Transverse colon (tissue), 4 donors: ENCODE data around the gene CDC16. TPM values are rescaled to one million over a fixed set of nuclear protein-coding genes. Genes with fewer than 3 reads are reported as not detected.

ENCODE experiments used
- DNase-seq: peaks from one replicate; pipeline ENCODE4 v3.0.0-alpha.2; 2019
- H3K27ac ChIP-seq, 4 donors: fragments of 200-600 bp; sonication (generic); 2 replicates each; pipeline ENCODE4 v1.5.1; 2016 to 2018; ENCODE audit warnings: inconsistent platforms in 4 of 4
- H3K27me3 ChIP-seq: fragments of 200-600 bp; sonication (generic); 2 replicates; pipeline ENCODE4 v1.5.1; 2017; ENCODE audit warnings: inconsistent platforms
- H3K36me3 ChIP-seq, 4 donors: fragments of 200-600 bp; sonication (generic); 2 replicates each; pipeline ENCODE4 v1.5.1; 2017 to 2019; ENCODE audit warnings: inconsistent platforms in 4 of 4
- H3K4me1 ChIP-seq, 4 donors: fragments of 200-600 bp; sonication (generic); 2 replicates each; pipeline ENCODE4 v1.5.1; 2017 to 2020; ENCODE audit warnings: inconsistent platforms in 4 of 4
- H3K4me3 ChIP-seq, 4 donors: fragments of 200-600 bp; sonication (generic); 1 replicate in 1 of 4; 2 replicates in 3 of 4; pipeline versions ENCODE4 v1.5.1 to v1.6.1; 2017 to 2019; ENCODE audit warnings: inconsistent platforms in 4 of 4
- H3K9me3 ChIP-seq, 2 donors: fragments of 200-600 bp; sonication (generic); 2 replicates each; pipeline ENCODE4 v1.5.1; 2017 to 2019; ENCODE audit warnings: inconsistent platforms in 2 of 2
- CTCF ChIP-seq, 5 experiments: fragments of 200-600 bp in 3 of 5; fragments of 450-650 bp in 2 of 5; sonication (generic) in 3 of 5; IDR thresholded peaks; 1 replicate in 2 of 5; 2 replicates in 3 of 5; pipeline ENCODE4 v1.5.1; 2016 to 2017; ENCODE audit warnings: antibody characterized with exemption in 5 of 5, inconsistent platforms in 3 of 5, mild to moderate bottlenecking in 2 of 5, moderate library complexity in 1 of 5
- EP300 ChIP-seq: sonication (generic); formaldehyde crosslinking; IDR thresholded peaks from one replicate; pipeline ENCODE4 v1.6.1; 2017; ENCODE audit warnings: antibody characterized with exemption, low read depth
- POLR2A ChIP-seq: fragments of 450-650 bp; IDR thresholded peaks from one replicate; pipeline ENCODE4 v1.6.1; 2016; ENCODE audit warnings: antibody characterized with exemption, mild to moderate bottlenecking, moderate library complexity
- POLR2AphosphoS5 ChIP-seq, 3 donors: sonication (generic); formaldehyde crosslinking; IDR thresholded peaks; one replicate each; pipeline ENCODE4 v1.6.1; 2016; ENCODE audit warnings: antibody characterized with exemption in 3 of 3
- WGBS, 2 donors: methylation state at CpG; one replicate each; pipeline ENCODE4 v1.1.5; 2018; ENCODE audit warnings: low coverage in 1 of 2; 5-methylcytosine and 5-hydroxymethylcytosine counted together
- in situ Hi-C, 4 donors: fragments of 200-750 bp; cut with MboI; loops; one replicate each; pipeline versions ENCODE4 v1.15.0 to v1.15.1; 2017; ENCODE audit warnings: low sequenced_read_pairs in 3 of 4, low pct_ligation_motif_present in 1 of 4, low pct_unique_long_range_greater_than_20kb in 1 of 4
- intact Hi-C: fragments of 100-400 bp; cut with DNase I; formaldehyde crosslinking; loops from one replicate; pipeline ENCODE4 v1.15.1; 2023; ENCODE audit warnings: low total_unique reads
- total RNA-seq, 4 donors: library from RNA; depleted of rRNA; stranded (reverse); fragments of >200 nt; gene quantifications; one replicate each; pipeline ENCODE4 v1.1.0, GENCODE V29; 2016

Gene CDC16
- total RNA-seq, 4 donors from 2014 or later = 34.8 to 75.4 (median 56.1) TPM

- in situ Hi-C loops = no loop called here
- DNase-seq = peak; percentile 91
- Histone ChIP-seq H3K36me3 (peaks cover 0 to 7% (median 0%) of the 10 kb centered on the region in 4 donors), H3K9me3 (no peaks in the 10 kb centered on the region), H3K4me1 (peaks cover 13 to 29% (median 17%) of the 10 kb centered on the region in 4 donors), H3K27me3 (no peaks in the 10 kb centered on the region), H3K27ac (peak within 1 kb of the TSS; percentile 94 to 99 (median 98)), H3K4me3 (peak within 1 kb of the TSS; percentile 77 to 89 (median 80))
- intact Hi-C loops = no loop called here
- 0% methylated on average over 47 of the region's 89 CpGs; no CpG with 5 or more reads in 1 of the 2 donors for WGBS, 2 donors
- no peak for TF ChIP-seq CTCF (IDR thresholded peaks at IDR 0.05)
- TF ChIP-seq POLR2A = peak; percentile 82
- peak; percentile 62 to 91 (median 86) for TF ChIP-seq POLR2AphosphoS5 (IDR thresholded peaks at IDR 0.05)
- TF ChIP-seq EP300 = no peak
Measured at GRCh38 chr13:114281351-114282040, 46.8 kb downstream of the CDC16 start, which contains the start of gene UPF3A. UPF3A (plus strand) TSS chr13:114281601; CDS start chr13:114281640, 39 bp downstream.

GRCh38 chr13:114282041-114282670, 47.5 kb downstream of the CDC16 start:
- Histone ChIP-seq H3K27me3 (no peaks in the 10 kb centered on the region), H3K9me3 (no peaks in the 10 kb centered on the region), H3K36me3 (peaks cover 0 to 13% (median under 1%) of the 10 kb centered on the region in 4 donors), H3K4me3 (peak overlapping the region; percentile 71 to 89 (median 80)), H3K4me1 (peaks cover 13 to 29% (median 17%) of the 10 kb centered on the region in 4 donors), H3K27ac (peak overlapping the region; percentile 94 to 99 (median 98))
- DNase-seq = peak; percentile 44
- in situ Hi-C loops = no loop called here
- 0% methylated on average over 42 of the region's 50 CpGs; no CpG with 5 or more reads in 1 of the 2 donors for WGBS, 2 donors
- intact Hi-C loops = no loop called here
- TF ChIP-seq POLR2A = peak; percentile 58
- no peak for TF ChIP-seq CTCF (IDR thresholded peaks at IDR 0.05)
- peak; percentile 56 to 84 (median 67) for TF ChIP-seq POLR2AphosphoS5 (IDR thresholded peaks at IDR 0.05)

GRCh38 chr13:114283576-114283975, 48.9 kb downstream of the CDC16 start:
- TF ChIP-seq POLR2A = no peak
- TF ChIP-seq EP300 = no peak
- TF ChIP-seq POLR2AphosphoS5 (IDR thresholded peaks at IDR 0.05) = no peak
- no peak for TF ChIP-seq CTCF (IDR thresholded peaks at IDR 0.05)
- H3K4me3 ChIP-seq = no peak overlapping the region
- 64 to 72% methylated on average over 3 of the region's 3 CpGs for WGBS, 2 donors
- no peaks in the 10 kb centered on the region for H3K9me3 ChIP-seq
- H3K27ac ChIP-seq = no peak overlapping the region
- peaks cover 0 to 22% (median 8%) of the 10 kb centered on the region in 4 donors for H3K36me3 ChIP-seq
- no peaks in the 10 kb centered on the region for H3K27me3 ChIP-seq
- intact Hi-C loops (no loop called here), in situ Hi-C loops (no loop called here)
- H3K4me1 ChIP-seq = peaks cover 13 to 29% (median 17%) of the 10 kb centered on the region in 4 donors
- DNase-seq = no peak

- intact Hi-C loops (no loop called here), in situ Hi-C loops (no loop called here)
- H3K9me3 ChIP-seq = no peaks in the 10 kb centered on the region
- H3K27ac ChIP-seq = no peak overlapping the region
- peaks cover 0 to 22% (median 8%) of the 10 kb centered on the region in 4 donors for H3K36me3 ChIP-seq
- no peak overlapping the region for H3K4me3 ChIP-seq
- DNase-seq = no peak
- WGBS, 2 donors = 94 to 96% methylated on average over 5 to 8 of the region's 8 CpGs
- TF ChIP-seq CTCF (IDR thresholded peaks at IDR 0.05) = no peak
- H3K27me3 ChIP-seq = no peaks in the 10 kb centered on the region
- H3K4me1 ChIP-seq = peaks cover 13 to 27% (median 17%) of the 10 kb centered on the region in 4 donors
Measured at GRCh38 chr13:114284680-114285079, 50.0 kb downstream of the CDC16 start.
